ENCODE measurements around the gene RUFY4.

The RUFY4 gene

DNA sequence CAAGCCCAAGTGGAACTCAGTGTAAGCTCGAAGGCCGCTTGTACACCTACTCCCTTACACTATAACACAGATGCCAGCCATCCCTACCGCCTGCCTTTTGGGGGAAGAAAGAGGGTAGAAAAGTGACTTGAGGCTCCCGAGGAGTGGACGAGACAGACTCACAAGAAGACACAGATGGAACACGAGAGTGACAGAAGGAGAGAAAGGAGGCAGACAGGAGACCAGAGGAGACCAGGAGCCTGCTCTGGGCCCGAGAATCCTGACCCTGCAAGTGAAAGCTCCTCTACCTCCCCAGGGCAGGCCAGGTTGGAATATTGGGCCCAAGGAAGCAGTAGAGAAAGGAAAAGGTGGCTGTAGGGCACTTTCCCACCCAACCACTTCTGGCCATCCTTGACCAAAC lies 42.8 kb upstream of the RUFY4 start:
- DNase-seq (ENCODE audit: low read depth, low spot score): no peak

GRCh38 chr2:218026676-218027425 lies 42.2 kb upstream of the RUFY4 start:
- Histone ChIP-seq H3K27ac (ENCODE audit: low read length) (no peak overlapping the region), H3K9me3 (ENCODE audit: control insufficient read depth, insufficient read depth, low read length) (no peaks in the 10 kb centered on the region), H3K36me3 (ENCODE audit: control insufficient read depth, insufficient read depth, low read length) (no peaks in the 10 kb centered on the region), H3K27me3 (ENCODE audit: control insufficient read depth, insufficient read depth, low read length) (no peaks in the 10 kb centered on the region), H3K4me1 (ENCODE audit: control insufficient read depth, insufficient read depth, low read length) (peaks cover 2% of the 10 kb centered on the region; the same call in 1 of the 2 replicates), H3K4me3 (ENCODE audit: low read length) (no peak overlapping the region)
- no CpG with 5 or more reads among the region's 17 CpGs for WGBS (ENCODE audit: insufficient coverage, insufficient read length)
- DNase-seq (ENCODE audit: low read depth, low spot score): no peak

More for the DNA sequence above, 42.8 kb upstream of the RUFY4 start:
- Histone ChIP-seq H3K36me3 (ENCODE audit: control insufficient read depth, insufficient read depth, low read length) (no peaks in the 10 kb centered on the region), H3K9me3 (ENCODE audit: control insufficient read depth, insufficient read depth, low read length) (no peaks in the 10 kb centered on the region), H3K27me3 (ENCODE audit: control insufficient read depth, insufficient read depth, low read length) (no peaks in the 10 kb centered on the region), H3K4me1 (ENCODE audit: control insufficient read depth, insufficient read depth, low read length) (peaks cover 2% of the 10 kb centered on the region; the same call in 1 of the 2 replicates), H3K27ac (ENCODE audit: low read length) (no peak overlapping the region), H3K4me3 (ENCODE audit: low read length) (no peak overlapping the region)
- no CpG with 5 or more reads among the region's 7 CpGs for WGBS (ENCODE audit: insufficient coverage, insufficient read length)

GRCh38 chr2:218027426-218028188 lies 41.4 kb upstream of the RUFY4 start:
- no peaks in the 10 kb centered on the region for H3K9me3 ChIP-seq (ENCODE audit: control insufficient read depth, insufficient read depth, low read length)
- peaks cover 2% of the 10 kb centered on the region; the same call in 1 of the 2 replicates for H3K4me1 ChIP-seq (ENCODE audit: control insufficient read depth, insufficient read depth, low read length)
- H3K27ac ChIP-seq (ENCODE audit: low read length): no peak overlapping the region
- no peak for DNase-seq (ENCODE audit: low read depth, low spot score)
- no peaks in the 10 kb centered on the region for H3K36me3 ChIP-seq (ENCODE audit: control insufficient read depth, insufficient read depth, low read length)
- no peaks in the 10 kb centered on the region for H3K27me3 ChIP-seq (ENCODE audit: control insufficient read depth, insufficient read depth, low read length)
- no peak overlapping the region for H3K4me3 ChIP-seq (ENCODE audit: low read length)
- WGBS (ENCODE audit: insufficient coverage, insufficient read length): no CpG with 5 or more reads among the region's 6 CpGs

- Histone ChIP-seq H3K9me3 (ENCODE audit: control insufficient read depth, insufficient read depth, low read length) (no peaks in the 10 kb centered on the region), H3K4me3 (ENCODE audit: low read length) (no peak overlapping the region), H3K27ac (ENCODE audit: low read length) (no peak overlapping the region), H3K4me1 (ENCODE audit: control insufficient read depth, insufficient read depth, low read length) (peaks cover 2% of the 10 kb centered on the region; the same call in 1 of the 2 replicates), H3K36me3 (ENCODE audit: control insufficient read depth, insufficient read depth, low read length) (no peaks in the 10 kb centered on the region), H3K27me3 (ENCODE audit: control insufficient read depth, insufficient read depth, low read length) (peaks cover 2% of the 10 kb centered on the region; the same call in 1 of the 2 replicates)
- no CpG with 5 or more reads among the region's 2 CpGs for WGBS (ENCODE audit: insufficient coverage, insufficient read length)
- no peak for DNase-seq (ENCODE audit: low read depth, low spot score)
Measured at GRCh38 chr2:218028189-218028495, 40.9 kb upstream of the RUFY4 start.

DNA sequence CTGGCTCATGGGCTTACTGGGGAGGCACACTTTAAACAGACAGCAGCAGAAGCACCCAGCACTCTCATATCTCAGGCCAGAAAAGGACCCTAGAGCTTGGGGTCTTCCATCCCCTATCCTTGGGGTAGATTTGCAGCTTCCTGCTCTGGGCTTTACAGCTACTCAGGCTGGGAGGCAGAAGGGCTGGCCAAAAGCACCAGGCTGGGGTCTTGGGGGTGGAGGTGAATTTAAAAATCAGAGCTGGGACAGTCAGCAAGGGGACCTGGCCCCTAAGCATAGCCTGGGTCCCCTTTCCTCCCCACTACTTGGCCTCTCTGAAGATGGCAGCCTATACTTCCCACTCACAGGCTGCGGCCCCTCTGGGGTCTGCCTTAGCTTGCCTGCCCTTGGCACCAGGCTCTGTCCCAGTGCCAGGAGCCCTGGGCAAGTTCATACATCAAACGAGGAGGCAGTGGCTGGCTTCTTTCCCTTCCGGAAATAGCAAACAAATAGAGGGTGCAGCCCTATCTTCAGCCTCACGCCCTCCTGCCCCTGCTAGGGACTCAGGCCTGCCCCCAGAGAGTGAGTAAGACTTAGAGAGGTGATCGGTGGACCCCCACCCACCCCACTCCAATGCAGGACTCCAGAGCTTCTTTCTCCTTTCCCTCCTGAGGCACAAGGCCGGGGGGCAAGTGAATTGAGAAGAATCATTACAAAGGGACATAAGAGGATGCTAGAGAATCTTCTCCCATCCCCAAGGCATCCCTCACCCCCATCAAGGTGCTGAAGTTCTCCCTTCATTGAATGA lies 40.3 kb upstream of the RUFY4 start:
- Histone ChIP-seq H3K27me3 (ENCODE audit: control insufficient read depth, insufficient read depth, low read length) (peaks cover 8% of the 10 kb centered on the region; the same call in 1 of the 2 replicates), H3K27ac (ENCODE audit: low read length) (no peak overlapping the region)
- no CpG with 5 or more reads among the region's 6 CpGs for WGBS (ENCODE audit: insufficient coverage, insufficient read length)

DNA sequence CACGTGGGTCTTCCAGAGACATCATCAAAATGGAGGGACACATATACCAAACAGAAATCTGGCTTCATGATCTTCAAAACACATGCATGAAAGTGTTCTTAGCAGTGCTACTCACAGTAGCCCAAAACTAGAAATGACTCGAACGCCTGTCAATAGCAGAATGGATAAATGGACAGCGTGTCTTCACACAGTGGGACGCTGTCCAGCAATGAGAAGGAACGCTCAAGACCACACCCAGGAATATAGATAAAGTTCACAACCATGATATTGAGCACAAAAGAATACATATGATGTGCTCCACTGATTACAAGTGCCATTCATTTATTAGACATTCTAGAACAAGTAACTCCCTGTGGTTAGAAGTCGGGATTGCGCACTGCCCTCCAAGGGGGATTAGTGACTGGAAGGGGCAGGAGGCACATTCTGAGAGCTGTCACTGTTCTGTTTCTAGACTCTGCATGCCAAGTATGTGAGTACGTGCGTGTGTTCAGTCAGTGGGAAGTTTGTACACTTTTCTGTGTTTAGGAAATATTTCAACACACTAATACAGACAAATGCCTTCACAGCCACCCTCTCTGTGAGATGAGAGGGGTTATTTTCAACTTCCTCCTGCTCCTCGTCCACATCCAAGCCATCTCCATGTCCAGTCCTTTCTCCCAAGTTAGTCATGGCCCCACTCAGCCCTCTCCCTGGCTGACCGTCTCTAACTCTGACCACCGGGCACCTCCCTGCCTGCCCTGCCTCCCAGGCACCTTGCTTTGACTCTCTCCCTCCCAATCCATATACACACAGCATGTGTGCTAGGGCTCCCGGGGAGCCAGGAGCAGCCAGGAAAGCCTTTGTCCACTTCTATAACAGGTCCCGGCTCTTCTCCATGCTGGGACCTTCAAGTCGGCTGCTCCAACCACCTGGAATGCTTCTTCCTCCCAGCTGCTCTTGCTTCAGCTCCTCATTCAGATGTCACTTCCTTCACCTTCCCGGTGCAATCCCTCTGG lies 39.4 kb upstream of the RUFY4 start:
- H3K4me3 ChIP-seq (ENCODE audit: low read length): no peak overlapping the region
- no peaks in the 10 kb centered on the region for H3K9me3 ChIP-seq (ENCODE audit: control insufficient read depth, insufficient read depth, low read length)
- DNase-seq (ENCODE audit: low read depth, low spot score): no peak
- H3K27ac ChIP-seq (ENCODE audit: low read length): no peak overlapping the region
- peaks cover 5% of the 10 kb centered on the region; the same call in 1 of the 2 replicates for H3K4me1 ChIP-seq (ENCODE audit: control insufficient read depth, insufficient read depth, low read length)
- no peaks in the 10 kb centered on the region for H3K36me3 ChIP-seq (ENCODE audit: control insufficient read depth, insufficient read depth, low read length)
- no CpG with 5 or more reads among the region's 17 CpGs for WGBS (ENCODE audit: insufficient coverage, insufficient read length)
- peaks cover 16% of the 10 kb centered on the region; the same call in 1 of the 2 replicates for H3K27me3 ChIP-seq (ENCODE audit: control insufficient read depth, insufficient read depth, low read length)

More for the DNA sequence above, 40.3 kb upstream of the RUFY4 start:
- H3K9me3 ChIP-seq (ENCODE audit: control insufficient read depth, insufficient read depth, low read length): no peaks in the 10 kb centered on the region
- no peak overlapping the region for H3K4me3 ChIP-seq (ENCODE audit: low read length)
- no peaks in the 10 kb centered on the region for H3K36me3 ChIP-seq (ENCODE audit: control insufficient read depth, insufficient read depth, low read length)
- no peak for DNase-seq (ENCODE audit: low read depth, low spot score)
- H3K4me1 ChIP-seq (ENCODE audit: control insufficient read depth, insufficient read depth, low read length): peaks cover 5% of the 10 kb centered on the region; the same call in 1 of the 2 replicates

DNA sequence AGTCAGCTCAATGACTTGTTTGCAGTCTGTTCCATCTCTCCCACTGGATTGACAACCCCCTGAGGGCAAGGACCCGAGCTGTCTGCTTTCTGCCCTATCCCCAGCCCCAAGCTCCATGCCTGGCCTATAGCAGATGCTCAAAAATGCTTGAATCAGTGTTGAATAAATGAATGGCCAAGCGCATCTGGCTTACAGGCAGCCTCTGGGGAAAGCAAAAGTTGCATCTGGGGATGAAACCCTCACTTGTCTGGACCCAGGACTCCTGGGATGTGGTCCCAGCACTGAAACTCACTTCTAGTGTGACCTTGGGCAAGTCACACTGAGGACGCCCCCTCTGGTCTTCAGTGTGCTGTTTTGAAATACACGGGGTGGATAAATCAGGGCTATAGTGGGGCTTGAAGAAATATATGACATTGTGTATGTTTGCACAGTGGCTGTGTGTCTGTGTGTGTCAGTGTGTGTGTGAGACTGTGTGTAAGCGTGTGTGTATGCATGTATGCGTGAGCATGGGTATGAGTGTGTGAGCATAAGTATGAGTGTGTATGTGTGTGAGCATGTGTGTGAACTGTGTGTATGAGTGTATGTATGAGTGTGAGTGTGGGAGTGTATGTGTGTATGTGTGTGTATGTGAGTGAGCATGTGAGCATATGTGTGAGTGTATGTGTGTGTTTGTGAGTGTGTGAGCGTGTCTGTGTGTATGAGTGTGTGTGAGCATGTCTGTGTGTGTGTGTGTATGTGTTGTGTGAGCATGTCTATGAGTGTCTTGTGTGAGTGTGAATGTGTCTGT lies 38.5 kb upstream of the RUFY4 start:
- peaks cover 16% of the 10 kb centered on the region; the same call in 1 of the 2 replicates for H3K27me3 ChIP-seq (ENCODE audit: control insufficient read depth, insufficient read depth, low read length)
- H3K9me3 ChIP-seq (ENCODE audit: control insufficient read depth, insufficient read depth, low read length): no peaks in the 10 kb centered on the region
- H3K4me1 ChIP-seq (ENCODE audit: control insufficient read depth, insufficient read depth, low read length): peaks cover 5% of the 10 kb centered on the region; the same call in 1 of the 2 replicates
- no peaks in the 10 kb centered on the region for H3K36me3 ChIP-seq (ENCODE audit: control insufficient read depth, insufficient read depth, low read length)
- no peak overlapping the region for H3K27ac ChIP-seq (ENCODE audit: low read length)
- no peak for DNase-seq (ENCODE audit: low read depth, low spot score)
- no peak overlapping the region for H3K4me3 ChIP-seq (ENCODE audit: low read length)
- WGBS (ENCODE audit: insufficient coverage, insufficient read length): no CpG with 5 or more reads among the region's 7 CpGs

- Histone ChIP-seq H3K9me3 (ENCODE audit: control insufficient read depth, insufficient read depth, low read length) (no peaks in the 10 kb centered on the region), H3K27ac (ENCODE audit: low read length) (no peak overlapping the region), H3K4me1 (ENCODE audit: control insufficient read depth, insufficient read depth, low read length) (peaks cover 5% of the 10 kb centered on the region; the same call in 1 of the 2 replicates), H3K27me3 (ENCODE audit: control insufficient read depth, insufficient read depth, low read length) (peaks cover 16% of the 10 kb centered on the region; the same call in 1 of the 2 replicates), H3K36me3 (ENCODE audit: control insufficient read depth, insufficient read depth, low read length) (no peaks in the 10 kb centered on the region), H3K4me3 (ENCODE audit: low read length) (no peak overlapping the region)
- WGBS (ENCODE audit: insufficient coverage, insufficient read length): 100% methylated on average over 1 of the region's 1 CpG
- DNase-seq (ENCODE audit: low read depth, low spot score): no peak
Measured at GRCh38 chr2:218031261-218031660, 37.8 kb upstream of the RUFY4 start.

GRCh38 chr2:218031771-218032257 lies 37.2 kb upstream of the RUFY4 start:
- no peak for DNase-seq (ENCODE audit: low read depth, low spot score)
- H3K9me3 ChIP-seq (ENCODE audit: control insufficient read depth, insufficient read depth, low read length): no peaks in the 10 kb centered on the region
- no peak overlapping the region for H3K4me3 ChIP-seq (ENCODE audit: low read length)
- no peak overlapping the region for H3K27ac ChIP-seq (ENCODE audit: low read length)
- H3K27me3 ChIP-seq (ENCODE audit: control insufficient read depth, insufficient read depth, low read length): peaks cover 16% of the 10 kb centered on the region; the same call in 1 of the 2 replicates
- WGBS (ENCODE audit: insufficient coverage, insufficient read length): no CpG with 5 or more reads among the region's 7 CpGs
- H3K4me1 ChIP-seq (ENCODE audit: control insufficient read depth, insufficient read depth, low read length): peaks cover 5% of the 10 kb centered on the region; the same call in 1 of the 2 replicates
- H3K36me3 ChIP-seq (ENCODE audit: control insufficient read depth, insufficient read depth, low read length): no peaks in the 10 kb centered on the region
